GM12865 (cell line): ENCODE measurements around the gene MTHFS.
"Not testable (repeated sequence)": the region's sequence is repeated elsewhere in the genome, so short reads cannot be mapped to it uniquely, and the experiment has no call there.

ENCODE experiments used
- DNase-seq: peaks from one replicate; pipeline ENCODE4 v3.0.0; 2010; ENCODE audit warnings: low read depth
- H3K4me3 ChIP-seq: 2 replicates; pipeline ENCODE4 v1.5.1; 2011; ENCODE audit warnings: mild to moderate bottlenecking, low read depth, low read length, control low read depth
- TF ChIP-seq, protein P1 (sequence below): IDR thresholded peaks from 2 replicates; pipeline ENCODE4 v1.5.1; 2011; ENCODE audit warnings: low read length, control low read depth, low read depth, inconsistent platforms; ENCODE audit not compliant: insufficient read depth; ENCODE audit errors: missing control alignments

MTHFS gene

DNA sequence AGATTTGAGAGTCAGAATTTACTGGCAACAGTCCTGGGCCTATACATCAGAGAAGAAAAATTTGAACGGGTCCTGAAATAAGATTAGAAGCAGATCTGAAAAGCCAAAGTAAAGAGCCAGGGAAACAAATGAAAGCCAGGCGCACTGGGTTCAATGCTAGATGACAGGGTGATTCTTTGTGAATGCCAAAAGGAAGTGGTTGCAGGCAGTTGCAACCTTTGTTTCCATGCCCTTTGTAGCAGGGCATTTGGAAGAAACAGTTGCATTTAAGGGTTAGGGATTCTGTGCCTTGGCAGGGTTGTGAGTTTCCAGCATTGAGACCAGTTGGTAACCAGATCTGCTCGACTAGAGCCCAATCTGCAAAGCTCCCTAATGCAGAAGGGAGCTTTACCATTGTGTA, 36.4 kb upstream of the MTHFS start:
- TF ChIP-seq, protein P1, sequence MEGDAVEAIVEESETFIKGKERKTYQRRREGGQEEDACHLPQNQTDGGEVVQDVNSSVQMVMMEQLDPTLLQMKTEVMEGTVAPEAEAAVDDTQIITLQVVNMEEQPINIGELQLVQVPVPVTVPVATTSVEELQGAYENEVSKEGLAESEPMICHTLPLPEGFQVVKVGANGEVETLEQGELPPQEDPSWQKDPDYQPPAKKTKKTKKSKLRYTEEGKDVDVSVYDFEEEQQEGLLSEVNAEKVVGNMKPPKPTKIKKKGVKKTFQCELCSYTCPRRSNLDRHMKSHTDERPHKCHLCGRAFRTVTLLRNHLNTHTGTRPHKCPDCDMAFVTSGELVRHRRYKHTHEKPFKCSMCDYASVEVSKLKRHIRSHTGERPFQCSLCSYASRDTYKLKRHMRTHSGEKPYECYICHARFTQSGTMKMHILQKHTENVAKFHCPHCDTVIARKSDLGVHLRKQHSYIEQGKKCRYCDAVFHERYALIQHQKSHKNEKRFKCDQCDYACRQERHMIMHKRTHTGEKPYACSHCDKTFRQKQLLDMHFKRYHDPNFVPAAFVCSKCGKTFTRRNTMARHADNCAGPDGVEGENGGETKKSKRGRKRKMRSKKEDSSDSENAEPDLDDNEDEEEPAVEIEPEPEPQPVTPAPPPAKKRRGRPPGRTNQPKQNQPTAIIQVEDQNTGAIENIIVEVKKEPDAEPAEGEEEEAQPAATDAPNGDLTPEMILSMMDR: no peak
- no peak overlapping the region for H3K4me3 ChIP-seq
- DNase-seq: no peak

DNA sequence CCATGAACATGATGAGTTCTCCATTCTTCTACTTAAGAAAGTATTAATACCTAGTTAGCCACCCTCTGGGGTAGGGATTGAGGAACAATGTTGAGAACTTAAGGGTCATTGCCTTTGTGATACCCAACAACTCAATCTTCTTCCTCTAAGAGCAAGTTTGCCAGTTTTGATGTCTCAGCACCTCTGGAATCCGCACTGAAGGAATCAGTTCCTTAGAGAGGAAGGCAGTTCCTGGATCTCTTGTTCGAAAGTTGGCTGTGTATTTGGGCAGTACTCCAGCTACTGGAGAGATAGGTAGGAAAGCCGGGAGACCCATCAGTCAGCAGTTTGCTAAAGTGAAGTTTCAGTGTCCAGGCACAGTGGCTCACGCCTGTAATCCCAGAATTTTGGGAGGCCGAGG, 35.6 kb upstream of the MTHFS start:
- no peak for DNase-seq
- H3K4me3 ChIP-seq: no peak overlapping the region

DNA sequence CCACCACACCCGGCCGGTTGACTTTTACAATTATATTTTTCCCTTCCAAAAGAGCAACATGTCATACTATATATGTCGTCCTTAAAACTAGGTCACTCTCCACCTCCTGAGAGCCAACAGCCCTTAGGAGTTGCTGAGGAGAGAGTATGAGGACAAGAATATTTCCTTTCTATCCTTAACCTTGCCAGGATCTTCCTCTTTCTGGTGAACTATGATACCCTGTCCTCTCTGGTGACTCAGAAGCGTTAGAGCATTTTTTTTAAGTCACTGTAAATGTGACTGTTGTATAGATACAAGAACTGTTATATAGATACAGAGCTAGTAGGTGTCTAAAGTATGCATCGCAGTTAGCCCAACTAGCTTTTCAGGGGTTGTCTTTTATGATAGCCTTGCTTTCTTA, 33.7 kb upstream of the MTHFS start:
- TF ChIP-seq, protein P1: no peak
- DNase-seq: no peak
- H3K4me3 ChIP-seq: no peak overlapping the region

More for the DNA sequence above, 35.6 kb upstream of the MTHFS start:
- TF ChIP-seq, protein P1: no peak

DNA sequence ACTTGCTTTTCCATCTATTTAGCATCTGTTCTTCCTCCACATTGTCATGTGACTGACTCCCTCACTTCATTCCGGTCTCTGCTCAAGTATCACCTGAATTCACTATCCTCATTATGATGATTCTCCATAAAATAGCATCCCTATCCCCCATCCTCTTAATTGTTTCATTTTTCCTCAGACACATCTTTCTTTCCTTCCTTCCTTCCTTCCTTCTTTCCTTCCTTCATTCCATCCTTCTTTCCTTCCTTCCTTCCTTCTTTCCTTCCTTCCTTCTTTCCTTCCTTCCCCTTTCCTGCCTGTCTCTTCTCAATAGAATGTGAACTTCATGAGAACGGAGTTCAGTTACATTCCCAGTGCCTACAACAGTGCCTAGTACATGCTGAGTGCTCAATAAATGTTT, 32.6 kb upstream of the MTHFS start:
- TF ChIP-seq, protein P1: no peak

DNA sequence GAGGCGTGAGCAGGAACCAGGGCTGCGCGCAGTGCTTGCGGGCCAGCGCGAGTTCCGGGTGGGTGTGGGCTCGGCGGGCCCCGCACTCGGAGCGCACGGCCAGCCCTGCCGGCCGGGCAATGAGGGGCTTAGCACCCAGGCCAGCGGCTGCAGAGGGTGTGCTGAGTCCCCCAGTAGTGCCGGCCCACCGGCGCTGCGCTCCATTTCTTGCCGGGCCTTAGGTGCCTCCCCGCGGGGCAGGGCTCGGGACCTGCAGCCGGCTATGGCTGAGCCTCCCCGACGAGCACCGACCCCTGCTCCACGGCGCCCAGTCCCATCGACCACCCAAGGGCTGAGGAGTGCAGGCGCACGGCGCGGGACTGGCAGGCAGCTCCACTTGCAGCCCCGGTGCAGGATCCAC, 29.3 kb upstream of the MTHFS start:
- not testable (repeated sequence) for DNase-seq

More for the DNA sequence above, 32.6 kb upstream of the MTHFS start:
- no peak for DNase-seq
- no peak overlapping the region for H3K4me3 ChIP-seq

DNA sequence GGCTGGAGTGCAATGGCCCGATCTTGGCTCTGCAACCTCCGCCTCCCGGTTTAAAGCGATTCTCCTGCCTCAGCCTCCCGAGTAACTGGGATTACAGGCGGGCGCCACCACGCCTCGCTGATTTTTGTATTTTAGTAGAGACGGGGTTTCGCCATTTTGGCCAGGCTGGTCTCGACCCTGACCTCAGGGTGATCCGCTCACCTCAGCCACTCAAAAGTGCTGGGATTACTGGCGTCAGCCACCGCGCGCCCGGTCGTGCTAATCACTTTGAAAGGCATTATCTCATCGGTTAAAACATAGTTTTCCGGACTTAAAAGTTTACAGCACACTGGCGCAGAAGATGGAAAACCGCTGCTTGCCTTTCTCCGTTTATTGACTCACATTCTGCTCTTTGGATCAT, 27.6 kb upstream of the MTHFS start:
- peak overlapping the region; percentile 88 for H3K4me3 ChIP-seq

More for the DNA sequence above, 29.3 kb upstream of the MTHFS start:
- not testable (repeated sequence) for H3K4me3 ChIP-seq

DNA sequence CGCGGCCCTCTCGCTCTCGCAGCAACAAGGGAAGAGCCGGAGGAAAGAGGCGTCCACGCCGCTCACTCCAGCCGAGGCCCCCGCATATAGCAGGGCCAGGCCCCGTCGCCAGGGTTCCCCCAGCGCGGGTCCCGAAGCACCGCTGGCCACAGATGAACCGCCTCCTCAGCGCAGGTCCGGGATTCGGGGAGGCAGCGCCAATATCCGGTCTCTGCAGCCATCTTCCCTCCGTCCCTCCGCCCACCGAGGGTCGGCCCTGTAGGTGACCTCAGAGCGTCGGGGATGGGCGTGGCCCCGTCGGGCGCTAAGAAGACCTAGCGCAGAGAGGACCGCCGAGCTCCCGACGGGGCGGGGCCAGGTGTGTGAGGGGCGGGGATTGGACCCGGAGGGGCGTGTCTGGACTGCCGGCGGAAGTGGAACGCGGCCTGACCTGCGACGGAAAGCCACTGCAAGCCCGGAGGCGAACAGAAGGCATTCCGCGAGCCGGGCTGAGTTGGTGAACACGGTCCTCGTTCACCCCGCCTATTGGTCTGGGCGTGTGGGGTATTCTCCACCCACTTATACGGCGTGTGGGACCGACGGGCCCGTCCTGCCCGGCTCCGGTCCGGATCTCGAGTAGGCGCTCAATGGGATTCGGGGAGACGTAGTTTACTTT, 26.8 kb upstream of the MTHFS start:
- TF ChIP-seq, protein P1: no peak
- peak; percentile 100 for DNase-seq
- H3K4me3 ChIP-seq: peak overlapping the region; percentile 88

More for the DNA sequence above, 27.6 kb upstream of the MTHFS start:
- no peak for DNase-seq
- TF ChIP-seq, protein P1: no peak
